Osteocyte (in vitro differentiated cells): ENCODE data around the gene SMYD3. TPM values are rescaled to one million over a fixed set of nuclear protein-coding genes. Genes with fewer than 3 reads are reported as not detected.

Experiments used
- DNase-seq: peaks from one replicate; pipeline ENCODE4 v3.0.0; 2021; ENCODE audit warnings: mixed read lengths; ENCODE audit not compliant: unreplicated experiment; ENCODE audit errors: extremely low spot score
- H3K27ac Mint-ChIP-seq: one replicate; pipeline ENCODE4 v1.8.0; 2021; ENCODE audit warnings: mild to moderate bottlenecking, mixed read lengths; ENCODE audit not compliant: unreplicated experiment
- H3K27me3 Mint-ChIP-seq: one replicate; pipeline ENCODE4 v1.8.0; 2021; ENCODE audit warnings: mixed read lengths; ENCODE audit not compliant: unreplicated experiment
- H3K36me3 Mint-ChIP-seq: one replicate; pipeline ENCODE4 v1.8.0; 2021; ENCODE audit warnings: mixed read lengths; ENCODE audit not compliant: unreplicated experiment
- H3K4me1 Mint-ChIP-seq: one replicate; pipeline ENCODE4 v1.8.0; 2021; ENCODE audit warnings: mixed read lengths; ENCODE audit not compliant: unreplicated experiment
- H3K4me3 Mint-ChIP-seq: one replicate; pipeline ENCODE4 v1.8.0; 2021; ENCODE audit warnings: mild to moderate bottlenecking, moderate library complexity, mixed read lengths; ENCODE audit not compliant: unreplicated experiment
- H3K9me3 Mint-ChIP-seq: one replicate; pipeline ENCODE4 v1.8.0; 2021; ENCODE audit warnings: mixed read lengths; ENCODE audit not compliant: unreplicated experiment
- CTCF ChIP-seq: fragments of 200-600 bp; sonication (generic); IDR thresholded peaks from 2 replicates; pipeline ENCODE4 v1.5.0; 2021; ENCODE audit warnings: antibody characterized with exemption, mild to moderate bottlenecking, moderate library complexity
- total RNA-seq: library from RNA; stranded (reverse); gene quantifications from 2 replicates; pipeline ENCODE4 v1.2.1, GENCODE V29; 2021

Gene SMYD3
- total RNA-seq, 1 donor from 2014 or later, result 22.3 TPM

DNA sequence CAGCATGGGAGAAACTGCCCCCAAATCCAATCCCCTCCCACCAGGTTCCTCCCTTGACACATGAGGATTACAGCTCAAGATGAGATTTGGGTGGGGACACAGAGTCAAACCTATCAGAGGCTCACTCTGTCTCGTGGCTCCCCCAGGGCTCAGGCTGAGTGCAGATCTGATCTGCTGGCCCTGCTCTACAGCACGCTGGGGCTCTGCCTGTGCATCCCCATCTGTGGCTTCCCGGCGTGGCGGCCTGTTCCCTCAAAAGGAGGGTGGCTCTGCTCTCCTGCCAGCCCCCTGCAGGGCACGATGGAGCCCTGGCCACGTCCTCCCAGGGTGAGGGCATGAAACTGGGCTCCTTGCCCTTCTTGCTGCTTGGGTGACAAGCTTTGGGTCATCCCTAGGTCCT lies 19.8 kb upstream of the SMYD3 start:
- no peak for TF ChIP-seq CTCF
- peaks cover under 1% of the 10 kb centered on the region for H3K27me3 Mint-ChIP-seq
- no peak overlapping the region for H3K4me3 Mint-ChIP-seq
- no peak overlapping the region for H3K27ac Mint-ChIP-seq
- DNase-seq, result no peak
- H3K9me3 Mint-ChIP-seq, result peaks cover 11% of the 10 kb centered on the region
- peaks cover 2% of the 10 kb centered on the region for H3K36me3 Mint-ChIP-seq
- H3K4me1 Mint-ChIP-seq, result no peaks in the 10 kb centered on the region

DNA sequence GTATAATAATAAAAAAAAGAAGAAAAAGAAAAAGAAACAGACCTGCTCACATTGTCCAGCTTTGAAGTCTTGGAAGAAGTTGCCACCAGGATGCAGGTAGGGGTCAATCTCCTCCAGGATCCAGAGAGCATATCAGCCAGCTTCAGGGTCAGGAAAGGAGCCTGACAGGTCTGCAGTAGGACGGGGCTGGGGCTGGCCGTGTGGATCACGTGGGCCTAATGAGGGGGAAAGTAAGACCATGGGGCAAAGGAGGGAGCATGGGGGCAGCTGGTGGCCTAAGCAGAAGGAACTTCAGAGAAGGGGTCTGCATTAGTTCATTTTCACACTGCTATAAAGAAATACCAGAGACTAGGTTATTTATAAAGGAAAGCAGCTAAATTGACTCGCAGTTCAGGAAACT lies 19.3 kb upstream of the SMYD3 start:
- H3K4me1 Mint-ChIP-seq, result no peaks in the 10 kb centered on the region
- H3K4me3 Mint-ChIP-seq, result no peak overlapping the region

DNA sequence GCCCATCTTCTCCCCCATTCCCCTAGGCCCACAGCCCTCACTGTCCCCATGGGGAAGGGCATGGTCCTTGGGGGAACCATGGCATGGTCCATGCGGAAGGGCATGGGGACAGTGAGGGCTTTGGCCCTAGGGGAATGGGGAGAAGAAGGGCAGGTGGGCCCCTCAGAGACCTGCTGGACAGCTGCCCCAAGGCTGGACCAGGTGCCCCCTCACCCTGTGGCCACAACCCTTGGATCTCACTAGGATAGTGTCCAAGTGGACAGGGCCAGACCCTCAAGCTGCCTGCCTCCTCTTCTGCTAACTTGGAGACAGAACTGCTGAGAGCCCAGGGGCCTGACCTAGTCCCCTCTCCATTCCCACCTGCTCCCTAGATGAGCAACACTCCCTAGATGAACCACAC lies 12.4 kb upstream of the SMYD3 start:
- DNase-seq, result no peak
- TF ChIP-seq CTCF, result no peak
- Mint-ChIP-seq H3K27ac (no peak overlapping the region), H3K4me3 (no peak overlapping the region), H3K27me3 (no peaks in the 10 kb centered on the region), H3K4me1 (no peaks in the 10 kb centered on the region), H3K36me3 (no peaks in the 10 kb centered on the region), H3K9me3 (peaks cover 15% of the 10 kb centered on the region)

More for the DNA sequence above, 19.3 kb upstream of the SMYD3 start:
- peaks cover 1% of the 10 kb centered on the region for H3K36me3 Mint-ChIP-seq
- no peaks in the 10 kb centered on the region for H3K27me3 Mint-ChIP-seq
- H3K9me3 Mint-ChIP-seq, result peaks cover 10% of the 10 kb centered on the region
- H3K27ac Mint-ChIP-seq, result no peak overlapping the region
- no peak for TF ChIP-seq CTCF
- no peak for DNase-seq

- Mint-ChIP-seq H3K9me3 (peaks cover 15% of the 10 kb centered on the region), H3K27ac (no peak overlapping the region), H3K4me3 (no peak overlapping the region), H3K36me3 (no peaks in the 10 kb centered on the region), H3K27me3 (no peaks in the 10 kb centered on the region), H3K4me1 (no peaks in the 10 kb centered on the region)
- TF ChIP-seq CTCF, result no peak
- no peak for DNase-seq
Measured at GRCh38 chr1:246518456-246519205, 11.6 kb upstream of the SMYD3 start.

DNA sequence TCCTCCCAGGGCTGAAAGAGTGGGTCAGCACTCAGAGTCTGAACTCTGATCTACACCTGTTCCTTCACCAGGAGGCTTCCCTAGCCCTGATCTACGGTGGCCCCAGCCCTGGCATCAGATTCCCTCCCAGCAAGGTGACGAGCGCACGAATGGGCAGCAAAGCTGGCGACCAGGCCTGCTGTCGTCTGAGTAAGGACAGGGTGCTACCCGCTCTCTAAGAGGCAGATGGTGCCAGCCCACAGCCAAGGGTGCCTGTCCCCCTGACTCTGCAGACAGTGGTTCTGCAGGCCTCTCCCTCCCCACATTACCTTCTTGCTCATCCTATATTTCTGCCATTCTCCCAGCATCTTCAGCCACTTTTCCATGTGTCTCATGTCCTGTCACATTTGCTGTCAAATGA lies 10.3 kb upstream of the SMYD3 start:
- Mint-ChIP-seq H3K9me3 (peaks cover 15% of the 10 kb centered on the region), H3K4me3 (no peak overlapping the region), H3K27me3 (no peaks in the 10 kb centered on the region), H3K36me3 (no peaks in the 10 kb centered on the region), H3K27ac (no peak overlapping the region), H3K4me1 (no peaks in the 10 kb centered on the region)
- TF ChIP-seq CTCF, result no peak
- DNase-seq, result no peak
